Osteoblast (primary cell): ENCODE results near the gene CCL21. TPM values are rescaled to one million over a fixed set of nuclear protein-coding genes. Genes with fewer than 3 reads are reported as not detected.

Experiments used
- DNase-seq: peaks from one replicate; pipeline ENCODE4 v3.0.0; 2011; ENCODE audit warnings: low spot score, mixed read lengths; ENCODE audit not compliant: insufficient read length; ENCODE audit errors: missing footprints
- H2AFZ ChIP-seq: 2 replicates; pipeline ENCODE4 v1.6.0; 2011; ENCODE audit warnings: mild to moderate bottlenecking, low read length
- H3K27ac ChIP-seq: 2 replicates; pipeline ENCODE4 v1.5.1; 2011; ENCODE audit warnings: mild to moderate bottlenecking, low read depth, low read length, moderate library complexity
- H3K27me3 ChIP-seq: 2 replicates; pipeline ENCODE4 v1.6.0; 2012; ENCODE audit warnings: mild to moderate bottlenecking, control low read depth, inconsistent platforms, low read length, moderate library complexity; ENCODE audit not compliant: insufficient read depth
- H3K36me3 ChIP-seq: 2 replicates; pipeline ENCODE4 v1.5.1; 2011; ENCODE audit warnings: mild to moderate bottlenecking, low read length, control low read depth, moderate library complexity; ENCODE audit not compliant: insufficient read depth
- H3K4me1 ChIP-seq: 2 replicates; pipeline ENCODE4 v1.5.1; 2011; ENCODE audit warnings: mild to moderate bottlenecking, low read length, control low read depth, moderate library complexity; ENCODE audit not compliant: insufficient read depth
- H3K4me2 ChIP-seq: 2 replicates; pipeline ENCODE4 v1.6.0; 2011; ENCODE audit warnings: mild to moderate bottlenecking, low read length; ENCODE audit not compliant: insufficient read depth
- H3K4me3 ChIP-seq: fragments of 200-600 bp; sonication (generic); 3 replicates; pipeline ENCODE4 v1.5.1; 2012; ENCODE audit warnings: mild to moderate bottlenecking, low read length, inconsistent platforms; ENCODE audit not compliant: insufficient read depth
- H3K79me2 ChIP-seq: 2 replicates; pipeline ENCODE4 v1.6.0; 2012; ENCODE audit warnings: mild to moderate bottlenecking, low read length, control low read depth, inconsistent platforms; ENCODE audit not compliant: insufficient read depth
- H3K9me3 ChIP-seq: 2 replicates; pipeline ENCODE4 v1.5.1; 2011; ENCODE audit warnings: low read depth, low read length, control low read depth
- H4K20me1 ChIP-seq: 2 replicates; pipeline ENCODE4 v1.6.0; 2012; ENCODE audit warnings: mild to moderate bottlenecking, low read length, control low read depth; ENCODE audit not compliant: insufficient read depth
- CTCF ChIP-seq: IDR thresholded peaks from 2 replicates; pipeline ENCODE4 v1.5.1; 2011; ENCODE audit warnings: mild to moderate bottlenecking, low read depth, low read length, moderate library complexity; ENCODE audit errors: extremely low read depth
- total RNA-seq: library from RNA; depleted of rRNA; stranded (reverse); fragments of >200 nt; gene quantifications from 2 replicates; pipeline ENCODE4 v1.2.3, GENCODE V29; 2012

CCL21 gene
- total RNA-seq, 1 donor: not detected

DNA sequence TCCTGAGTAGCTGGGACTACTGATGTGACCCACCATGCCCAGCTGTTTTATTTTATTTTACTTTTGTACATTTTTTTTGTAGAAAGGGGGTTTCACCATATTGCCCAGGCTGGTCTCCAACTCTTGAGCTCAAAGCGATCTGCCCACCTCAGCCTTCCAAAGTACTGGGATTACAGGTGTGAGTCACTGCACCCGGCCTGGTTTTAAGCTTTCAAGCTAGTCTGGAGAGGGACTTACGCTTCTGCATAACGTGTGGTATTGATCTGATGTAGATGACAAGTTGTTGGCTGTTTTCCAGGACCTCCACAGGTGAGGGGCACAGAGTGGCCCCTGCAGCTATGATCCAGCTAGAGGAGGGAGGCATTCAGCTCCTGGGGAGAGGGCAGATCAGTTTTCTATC is 6.8 kb upstream of the CCL21 start:
- no peak for TF ChIP-seq CTCF
- H3K4me2 ChIP-seq: no peak overlapping the region
- no peaks in the 10 kb centered on the region for H4K20me1 ChIP-seq
- no peaks in the 10 kb centered on the region for H3K4me1 ChIP-seq
- peaks cover 9% of the 10 kb centered on the region for H3K27me3 ChIP-seq
- no peak overlapping the region for H2AFZ ChIP-seq
- no peak for DNase-seq
- H3K9me3 ChIP-seq: no peaks in the 10 kb centered on the region
- H3K4me3 ChIP-seq: no peak overlapping the region
- no peaks in the 10 kb centered on the region for H3K79me2 ChIP-seq
- H3K36me3 ChIP-seq: no peaks in the 10 kb centered on the region
- H3K27ac ChIP-seq: no peak overlapping the region

DNA sequence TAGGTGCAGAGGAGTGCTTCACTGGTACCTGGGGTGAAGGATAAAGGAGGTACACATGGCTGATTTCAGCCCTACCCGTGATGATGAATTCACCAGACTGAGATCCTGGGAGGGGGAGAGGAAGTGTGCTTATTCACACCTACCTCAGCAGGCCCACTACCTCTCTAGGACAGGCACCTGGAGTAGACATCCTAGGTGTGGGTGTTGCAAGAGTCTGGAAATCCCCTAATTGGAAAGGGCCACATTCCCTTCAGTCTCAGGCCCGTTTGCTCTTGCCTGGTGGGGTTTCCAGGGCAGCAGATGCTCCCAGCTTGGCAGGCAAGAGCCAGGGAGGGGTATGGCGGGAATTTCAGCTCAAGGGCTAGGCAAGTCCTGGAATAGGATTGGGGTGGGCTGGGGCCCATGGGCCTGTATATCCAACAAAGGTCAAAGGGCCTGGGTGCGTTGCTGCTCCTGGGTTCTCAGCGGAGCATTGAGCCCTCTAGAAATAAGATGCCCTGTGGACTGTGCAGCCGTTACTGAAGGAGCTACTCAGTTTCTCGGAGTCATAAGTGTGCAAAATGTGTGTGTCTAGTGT is 5.8 kb upstream of the CCL21 start:
- TF ChIP-seq CTCF: no peak
- no peaks in the 10 kb centered on the region for H3K36me3 ChIP-seq
- no peak overlapping the region for H3K4me2 ChIP-seq
- H4K20me1 ChIP-seq: no peaks in the 10 kb centered on the region
- no peak overlapping the region for H2AFZ ChIP-seq
- no peaks in the 10 kb centered on the region for H3K9me3 ChIP-seq
- DNase-seq: no peak
- H3K27me3 ChIP-seq: peaks cover 9% of the 10 kb centered on the region
- no peak overlapping the region for H3K4me3 ChIP-seq
- no peaks in the 10 kb centered on the region for H3K79me2 ChIP-seq
- H3K27ac ChIP-seq: no peak overlapping the region
- H3K4me1 ChIP-seq: no peaks in the 10 kb centered on the region

- Histone ChIP-seq H2AFZ (no peak overlapping the region), H3K9me3 (no peaks in the 10 kb centered on the region), H3K4me1 (no peaks in the 10 kb centered on the region), H3K27me3 (peaks cover 9% of the 10 kb centered on the region), H3K4me3 (no peak overlapping the region), H3K36me3 (no peaks in the 10 kb centered on the region), H3K79me2 (no peaks in the 10 kb centered on the region), H3K4me2 (no peak overlapping the region), H3K27ac (no peak overlapping the region), H4K20me1 (no peaks in the 10 kb centered on the region)
- TF ChIP-seq CTCF: no peak
- DNase-seq: no peak
Observed at GRCh38 chr9:34714007-34714406, 4.1 kb upstream of the CCL21 start.

DNA sequence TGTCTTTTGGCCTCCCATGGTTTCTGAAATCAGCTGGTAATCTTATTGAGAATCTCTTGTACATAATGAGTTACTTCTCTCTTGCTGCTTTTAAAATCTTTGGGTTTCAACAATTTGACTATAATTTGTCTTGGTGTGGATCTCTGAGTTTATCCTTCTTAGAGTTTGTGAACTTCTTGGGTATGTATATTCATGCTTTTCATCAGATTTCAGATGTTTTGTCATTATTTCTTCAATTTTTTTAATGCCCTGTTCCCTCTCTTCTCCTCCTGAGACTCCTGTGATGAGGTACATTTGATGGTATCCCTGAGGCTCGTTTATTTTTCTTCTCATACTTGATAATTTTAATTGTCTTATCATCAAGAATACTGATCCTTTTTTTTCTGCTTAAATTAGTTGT is 2.2 kb upstream of the CCL21 start:
- Histone ChIP-seq H3K27ac (no peak overlapping the region), H3K36me3 (no peaks in the 10 kb centered on the region), H3K4me2 (no peak overlapping the region), H4K20me1 (no peaks in the 10 kb centered on the region), H3K9me3 (no peaks in the 10 kb centered on the region), H3K4me3 (no peak overlapping the region), H3K4me1 (no peaks in the 10 kb centered on the region), H3K27me3 (peaks cover 9% of the 10 kb centered on the region), H2AFZ (no peak overlapping the region), H3K79me2 (no peaks in the 10 kb centered on the region)
- no peak for DNase-seq
- no peak for TF ChIP-seq CTCF
